HG03571 (cell line): ENCODE results near the gene ARMC9.
A peak's percentile ranks its signal among the peaks of the same experiment; 100 is the strongest.
"Not testable (repeated sequence)": the region's sequence is repeated elsewhere in the genome, so short reads cannot be mapped to it uniquely, and the experiment has no call there.

Experiments
- ATAC-seq: cut with Tn5 transposase; IDR thresholded peaks from one replicate; pipeline ENCODE4 v1.9.1; 2021; ENCODE audit not compliant: unreplicated experiment

Gene ARMC9

DNA sequence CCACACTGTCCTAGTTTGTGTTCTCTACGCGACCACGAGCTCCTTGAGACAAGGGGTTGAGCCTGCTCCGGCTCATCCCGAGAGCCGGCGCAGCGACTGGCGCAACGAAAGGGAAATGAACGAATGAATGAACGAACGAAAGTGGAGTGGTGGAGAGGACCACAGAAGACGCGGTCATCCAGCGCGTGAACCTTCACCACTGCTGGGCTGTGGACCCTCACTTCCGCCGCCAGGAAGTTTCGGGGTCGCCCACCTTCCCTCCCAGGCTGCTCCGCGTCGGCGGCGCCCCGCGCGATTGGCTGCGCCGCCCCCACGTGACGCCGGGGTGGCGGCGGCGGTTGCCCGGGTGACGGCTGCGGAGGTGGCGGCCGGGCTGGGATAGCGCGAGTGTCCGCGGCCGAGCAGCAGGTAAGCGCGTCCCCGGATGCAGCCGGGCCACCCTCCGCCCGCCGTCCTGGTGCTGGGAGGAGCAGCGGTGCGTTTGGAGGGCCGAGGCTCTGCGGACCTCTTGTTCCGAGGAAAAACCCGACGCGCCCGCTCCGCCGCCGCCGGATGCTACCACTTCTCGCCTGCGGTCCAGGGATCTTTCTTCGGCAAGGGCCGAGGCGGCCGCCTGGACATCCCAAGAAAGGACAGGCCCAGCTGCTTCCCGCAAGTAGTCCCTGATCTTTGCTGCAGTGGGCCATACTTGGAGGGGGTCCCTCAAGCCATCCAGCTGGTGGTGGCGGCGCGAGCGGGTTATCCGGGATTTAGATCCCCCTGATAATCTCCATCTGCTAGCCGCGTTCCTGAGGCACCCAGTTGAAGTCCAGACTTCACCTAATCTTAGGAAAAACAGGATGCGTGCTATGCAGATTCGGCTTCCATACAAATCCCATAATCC is at the start of gene ARMC9:
Gene ARMC9, plus strand, starts transcription at position 341 of the 883 bp plus-strand sequence. CDS start 7,608 bp downstream, outside the sequence.
- ATAC-seq, result peak; percentile 95

GRCh38 chr2:231152800-231153557 is 45.5 kb upstream of the ARMC9 start:
- ATAC-seq, result no peak

- ATAC-seq, result no peak
Observed at GRCh38 chr2:231159306-231159705, 39.1 kb upstream of the ARMC9 start.

DNA sequence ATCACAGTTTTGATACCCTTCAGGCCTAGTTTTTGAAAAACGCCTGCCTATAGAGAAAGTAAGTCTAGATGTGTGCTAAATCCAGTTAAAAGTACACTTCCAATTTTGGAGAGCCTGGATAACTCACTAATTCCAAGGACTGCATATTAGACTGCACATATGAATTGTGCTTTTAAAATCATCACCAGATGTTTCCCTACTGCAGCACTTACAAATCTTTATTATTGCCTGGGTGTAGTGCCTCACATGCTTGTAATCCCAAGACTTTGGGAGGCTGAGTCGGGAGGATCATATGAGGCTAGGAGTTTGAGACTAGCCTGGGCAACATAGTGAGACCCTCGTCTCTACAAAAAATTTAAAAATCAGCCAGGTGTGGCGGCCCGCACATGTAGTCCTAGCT is 37.7 kb upstream of the ARMC9 start:
- ATAC-seq, result no peak

DNA sequence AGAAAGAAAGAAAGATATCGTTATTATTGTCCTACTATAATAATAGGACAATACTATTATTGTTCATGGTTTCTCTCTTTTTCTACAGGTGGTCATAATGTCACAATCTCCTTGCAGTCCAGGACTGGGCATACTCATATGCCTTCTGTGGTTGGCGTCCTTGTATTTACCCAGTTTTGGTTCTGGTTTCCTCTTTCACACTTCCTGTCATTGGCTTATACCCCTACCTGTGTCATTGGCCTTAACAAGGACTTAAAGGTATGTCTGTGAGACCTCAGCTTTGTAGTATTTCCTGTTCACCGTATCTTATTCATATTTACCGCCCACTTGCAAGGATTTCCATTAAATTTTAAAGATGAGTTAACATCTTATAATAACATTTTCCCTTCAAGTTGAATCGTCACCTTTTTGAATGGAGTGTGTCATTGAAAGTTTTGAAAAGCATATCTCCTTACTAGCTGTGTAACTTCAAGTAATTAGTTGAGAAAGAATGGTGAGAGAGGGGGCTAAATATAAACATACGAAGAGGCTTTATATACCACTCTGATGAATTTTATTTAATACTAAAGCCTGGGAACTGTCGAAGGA is 37.1 kb upstream of the ARMC9 start:
- no peak for ATAC-seq

DNA sequence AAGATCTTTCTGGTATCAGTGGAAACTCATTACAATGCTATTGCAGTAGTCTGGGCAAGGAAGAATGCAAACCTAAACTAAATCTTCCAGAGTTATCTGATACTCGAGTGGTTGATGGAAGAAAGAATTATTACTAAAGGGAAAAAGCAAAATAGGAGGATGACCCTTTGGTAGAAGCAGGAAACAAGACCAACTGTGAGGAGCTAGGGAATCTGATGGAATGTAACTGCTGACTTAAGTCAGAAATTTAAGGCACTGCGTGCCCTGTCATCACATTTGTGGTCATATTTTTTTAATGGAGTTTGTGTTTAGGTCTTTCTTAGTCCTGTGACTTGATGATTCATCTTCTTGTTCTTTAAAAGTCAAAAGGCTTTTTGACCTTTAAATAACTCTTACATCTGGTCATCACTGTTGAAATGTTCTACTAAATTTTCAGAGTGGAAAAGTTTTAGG is 36.5 kb upstream of the ARMC9 start:
- ATAC-seq, result no peak

DNA sequence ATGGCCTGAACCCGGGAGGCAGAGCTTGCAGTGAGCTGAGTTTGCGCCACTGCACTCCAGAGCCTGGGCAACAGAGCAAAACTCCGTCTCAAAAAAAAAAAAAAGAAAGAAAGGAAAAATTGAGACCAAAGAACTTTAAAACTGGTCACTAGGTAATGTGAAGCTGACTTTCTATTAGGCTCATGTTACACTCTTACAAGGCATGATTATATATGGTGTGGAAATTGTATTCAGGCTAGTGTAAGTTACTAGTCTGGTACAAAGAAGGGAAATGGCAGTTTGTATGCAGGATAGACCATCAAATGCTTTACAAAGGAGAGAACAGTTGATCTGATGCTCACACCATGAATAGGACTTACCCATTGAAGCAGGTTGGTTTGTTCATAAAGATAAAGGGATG is 35.4 kb upstream of the ARMC9 start:
- ATAC-seq, result no peak

- ATAC-seq, result no peak
Observed at GRCh38 chr2:231163414-231164095, 34.9 kb upstream of the ARMC9 start.

- ATAC-seq, result no peak
Observed at GRCh38 chr2:231167745-231168459, 30.5 kb upstream of the ARMC9 start.

- ATAC-seq, result no peak
Observed at GRCh38 chr2:231168460-231169139, 29.8 kb upstream of the ARMC9 start.

DNA sequence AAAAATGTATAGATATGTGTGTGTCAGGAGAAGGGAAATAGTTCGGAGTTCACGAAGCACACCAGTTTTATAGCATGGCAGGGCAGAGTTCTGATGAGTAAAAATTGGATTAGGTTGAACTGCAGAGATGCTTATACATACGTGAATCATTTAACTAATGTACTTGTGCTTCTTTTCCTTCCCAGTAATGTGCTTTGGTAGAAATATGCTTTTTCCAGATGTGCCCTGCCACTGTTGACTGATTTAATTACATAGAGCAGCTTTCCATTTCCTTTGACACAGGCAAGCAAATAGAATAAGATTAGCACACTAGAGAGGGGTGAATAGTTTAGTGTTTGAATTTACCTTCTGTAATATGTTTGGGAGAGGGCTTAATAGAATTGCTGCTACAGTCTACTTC is 28.9 kb upstream of the ARMC9 start:
- ATAC-seq, result no peak

- no peak for ATAC-seq
Observed at GRCh38 chr2:231170055-231170454, 28.4 kb upstream of the ARMC9 start.

DNA sequence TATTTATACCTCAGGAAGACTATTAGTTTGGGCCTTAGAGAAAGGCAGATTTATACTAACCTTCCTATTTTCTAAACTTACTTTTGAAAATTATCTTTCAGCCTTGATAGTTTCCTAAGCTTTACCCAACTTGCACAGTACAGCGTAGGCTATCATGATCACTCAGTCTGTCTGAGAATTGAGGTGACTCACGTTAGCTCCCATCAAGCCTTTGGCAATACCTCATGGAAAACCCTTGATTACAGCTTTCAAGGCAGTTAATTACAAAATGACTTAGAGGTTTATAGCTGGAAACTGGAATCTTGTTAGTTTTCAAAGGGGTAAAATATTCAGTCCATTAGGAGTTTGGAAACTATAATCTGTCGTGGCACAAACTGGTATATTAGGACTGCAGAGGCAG is 26.4 kb upstream of the ARMC9 start:
- no peak for ATAC-seq

DNA sequence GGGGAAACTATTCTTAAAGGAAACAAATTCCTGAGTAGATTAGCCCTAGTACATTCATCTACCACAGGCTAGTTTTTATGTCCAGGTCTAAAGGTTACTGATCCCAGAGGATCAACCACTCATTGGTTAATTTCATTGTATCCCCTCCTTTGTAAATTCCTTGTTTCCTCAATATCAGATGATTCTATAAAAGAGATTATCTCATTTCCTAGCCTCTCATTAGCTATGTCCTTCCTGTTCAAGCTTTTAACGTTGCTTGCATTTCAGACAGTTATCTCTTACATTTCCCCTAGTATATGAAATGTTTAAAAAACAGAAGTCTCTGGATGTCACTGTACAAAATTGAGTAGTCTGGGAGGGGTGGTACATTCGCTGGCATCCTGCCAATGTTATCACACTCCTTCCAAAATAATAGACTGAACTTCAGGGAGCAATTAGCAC is 24.2 kb upstream of the ARMC9 start:
- no peak for ATAC-seq

DNA sequence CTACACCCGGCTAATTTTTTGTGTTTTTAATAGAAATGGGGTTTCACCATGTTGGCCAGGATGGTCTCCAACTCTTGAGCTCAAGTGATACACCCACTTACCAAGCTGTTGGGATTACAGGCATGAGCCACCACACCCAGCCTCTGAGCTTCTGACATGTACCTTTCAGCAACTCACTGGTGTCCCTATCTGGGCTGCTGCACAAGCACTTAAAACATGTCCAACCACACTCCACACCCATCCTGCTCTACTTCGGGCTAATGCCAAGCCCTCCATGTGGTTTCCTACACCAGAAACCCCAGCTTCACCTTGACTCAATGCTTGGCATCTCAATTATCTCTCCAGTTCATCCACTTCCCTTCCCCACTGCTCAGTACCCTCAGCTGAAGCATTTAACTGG is 22.4 kb upstream of the ARMC9 start:
- ATAC-seq, result no peak

GRCh38 chr2:231177156-231178025 is 21.0 kb upstream of the ARMC9 start:
- no peak for ATAC-seq

DNA sequence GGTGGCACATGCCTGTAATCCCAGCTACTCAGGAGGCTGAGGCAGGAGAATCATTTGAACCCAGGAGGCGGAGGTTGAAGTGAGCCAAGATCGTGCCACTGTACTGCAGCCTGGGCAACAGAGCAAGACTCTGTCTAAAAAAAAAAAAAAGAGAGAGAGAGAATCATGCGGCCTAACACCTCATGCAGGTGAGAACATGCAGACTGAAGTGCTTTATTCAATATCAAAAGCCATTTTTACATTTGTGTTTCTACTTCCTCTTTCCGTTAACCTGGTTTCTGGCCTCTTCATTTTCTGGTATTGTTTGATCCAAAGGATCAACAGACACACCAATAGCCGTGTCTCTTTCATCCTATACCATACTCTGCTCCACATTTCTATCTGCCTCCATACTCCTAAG is 19.6 kb upstream of the ARMC9 start:
- ATAC-seq, result not testable (repeated sequence)

GRCh38 chr2:231181860-231182512 is 16.4 kb upstream of the ARMC9 start:
- ATAC-seq, result peak; percentile 48
